ENCODE data around the gene MEX3B.

DNA sequence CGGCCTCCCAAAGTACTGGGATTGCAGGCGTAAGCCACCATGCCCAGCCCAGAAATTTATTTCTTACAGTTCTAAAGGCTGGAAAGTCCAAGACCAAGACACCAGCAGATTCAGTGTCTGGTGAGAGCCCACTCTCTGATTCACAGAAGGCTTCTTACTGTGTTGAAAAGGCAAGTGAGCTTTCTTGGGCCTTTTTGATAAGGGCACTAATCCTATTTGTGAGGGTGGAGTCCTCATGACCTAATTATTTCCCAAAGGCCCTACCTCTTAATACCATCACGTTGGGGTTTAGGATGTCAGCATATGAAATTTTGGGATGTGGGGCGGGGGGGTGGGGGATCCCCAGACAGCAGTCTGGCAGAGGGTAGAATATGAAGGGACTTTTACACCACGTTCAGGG, 47.5 kb upstream of the MEX3B start:
- TF ChIP-seq, protein P1, sequence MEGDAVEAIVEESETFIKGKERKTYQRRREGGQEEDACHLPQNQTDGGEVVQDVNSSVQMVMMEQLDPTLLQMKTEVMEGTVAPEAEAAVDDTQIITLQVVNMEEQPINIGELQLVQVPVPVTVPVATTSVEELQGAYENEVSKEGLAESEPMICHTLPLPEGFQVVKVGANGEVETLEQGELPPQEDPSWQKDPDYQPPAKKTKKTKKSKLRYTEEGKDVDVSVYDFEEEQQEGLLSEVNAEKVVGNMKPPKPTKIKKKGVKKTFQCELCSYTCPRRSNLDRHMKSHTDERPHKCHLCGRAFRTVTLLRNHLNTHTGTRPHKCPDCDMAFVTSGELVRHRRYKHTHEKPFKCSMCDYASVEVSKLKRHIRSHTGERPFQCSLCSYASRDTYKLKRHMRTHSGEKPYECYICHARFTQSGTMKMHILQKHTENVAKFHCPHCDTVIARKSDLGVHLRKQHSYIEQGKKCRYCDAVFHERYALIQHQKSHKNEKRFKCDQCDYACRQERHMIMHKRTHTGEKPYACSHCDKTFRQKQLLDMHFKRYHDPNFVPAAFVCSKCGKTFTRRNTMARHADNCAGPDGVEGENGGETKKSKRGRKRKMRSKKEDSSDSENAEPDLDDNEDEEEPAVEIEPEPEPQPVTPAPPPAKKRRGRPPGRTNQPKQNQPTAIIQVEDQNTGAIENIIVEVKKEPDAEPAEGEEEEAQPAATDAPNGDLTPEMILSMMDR (IDR thresholded peaks at IDR 0.05), result no peak
- no peak for TF ChIP-seq POLR2A (IDR thresholded peaks at IDR 0.05)

All from esophagus squamous epithelium (tissue), 4 donors.